Smooth muscle cell (in vitro differentiated cells): ENCODE results near the gene RBM19. TPM values are rescaled to one million over a fixed set of nuclear protein-coding genes. Genes with fewer than 3 reads are reported as not detected.

ENCODE experiments used
- DNase-seq: peaks from one replicate; lab custom pipeline; 2025; ENCODE audit not compliant: unreplicated experiment; lab: John Stamatoyannopoulos, UW
- H2AFZ ChIP-seq: fragments of 200-600 bp; sonication (generic); 2 replicates; pipeline ENCODE4 v1.6.0; 2016; ENCODE audit warnings: antibody characterized with exemption, low read depth, mild to moderate bottlenecking
- H3F3A ChIP-seq: fragments of 200-600 bp; sonication (generic); 2 replicates; pipeline ENCODE4 v1.6.0; 2017; ENCODE audit warnings: antibody characterized with exemption, low read depth
- H3K27ac ChIP-seq: fragments of 200-600 bp; sonication (generic); 2 replicates; pipeline ENCODE4 v1.5.1; 2016; ENCODE audit warnings: low read depth, mild to moderate bottlenecking
- H3K27me3 ChIP-seq: fragments of 200-600 bp; sonication (generic); 2 replicates; pipeline ENCODE4 v1.6.1; 2016; ENCODE audit warnings: low read depth, mild to moderate bottlenecking
- H3K36me3 ChIP-seq: fragments of 200-600 bp; sonication (generic); 2 replicates; pipeline ENCODE4 v1.5.1; 2016; ENCODE audit warnings: low read depth
- H3K4me1 ChIP-seq: fragments of 200-600 bp; sonication (generic); 2 replicates; pipeline ENCODE4 v1.5.1; 2016; ENCODE audit warnings: low read depth
- H3K4me2 ChIP-seq: fragments of 200-600 bp; sonication (generic); 2 replicates; pipeline ENCODE4 v1.6.0; 2016; ENCODE audit warnings: mild to moderate bottlenecking
- H3K4me3 ChIP-seq: fragments of 200-600 bp; sonication (generic); 2 replicates; pipeline ENCODE4 v1.5.1; 2016; ENCODE audit warnings: mild to moderate bottlenecking
- H3K79me2 ChIP-seq: fragments of 200-600 bp; sonication (generic); 2 replicates; pipeline ENCODE4 v1.6.0; 2016; ENCODE audit warnings: low read depth, mild to moderate bottlenecking
- H3K9ac ChIP-seq: fragments of 200-600 bp; sonication (generic); 2 replicates; pipeline ENCODE4 v1.6.0; 2016; ENCODE audit warnings: low read depth
- H3K9me3 ChIP-seq: fragments of 200-600 bp; sonication (generic); replicated peaks from 2 replicates; pipeline ENCODE4 v1.5.1; 2016; ENCODE audit warnings: low read depth
- H4K20me1 ChIP-seq: fragments of 200-600 bp; sonication (generic); 2 replicates; pipeline ENCODE4 v1.6.0; 2016; ENCODE audit warnings: low read depth
- WGBS: methylation state at CpG from one replicate; pipeline ENCODE4 v1.1.7; 2016; ENCODE audit warnings: low lambda C conversion rate; 5-methylcytosine and 5-hydroxymethylcytosine counted together
- polyA plus RNA-seq: library from polyadenylated mRNA; unstranded; fragments of >200 nt; fragmentation: Nextera tagmentation; extraction: Ambion mirVana; gene quantifications from 2 replicates; pipeline ENCODE4 v1.2.1, GENCODE V29; 2016
- total RNA-seq: library from RNA; depleted of rRNA; stranded (reverse); fragments of >200 nt; gene quantifications from 2 replicates; pipeline ENCODE4 v1.2.3, GENCODE V29; 2014
- TF ChIP-seq, protein P1 (sequence below): fragments of 200-600 bp; sonication (generic); IDR thresholded peaks from 2 replicates; pipeline ENCODE4 v1.5.1; 2017; ENCODE audit warnings: borderline replicate concordance, mild to moderate bottlenecking, antibody characterized with exemption; ENCODE audit not compliant: insufficient read depth, poor library complexity, severe bottlenecking

Gene RBM19
- total and polyA plus RNA-seq, 2 experiments from 2014 or later = 12.8 to 15.9 TPM

DNA sequence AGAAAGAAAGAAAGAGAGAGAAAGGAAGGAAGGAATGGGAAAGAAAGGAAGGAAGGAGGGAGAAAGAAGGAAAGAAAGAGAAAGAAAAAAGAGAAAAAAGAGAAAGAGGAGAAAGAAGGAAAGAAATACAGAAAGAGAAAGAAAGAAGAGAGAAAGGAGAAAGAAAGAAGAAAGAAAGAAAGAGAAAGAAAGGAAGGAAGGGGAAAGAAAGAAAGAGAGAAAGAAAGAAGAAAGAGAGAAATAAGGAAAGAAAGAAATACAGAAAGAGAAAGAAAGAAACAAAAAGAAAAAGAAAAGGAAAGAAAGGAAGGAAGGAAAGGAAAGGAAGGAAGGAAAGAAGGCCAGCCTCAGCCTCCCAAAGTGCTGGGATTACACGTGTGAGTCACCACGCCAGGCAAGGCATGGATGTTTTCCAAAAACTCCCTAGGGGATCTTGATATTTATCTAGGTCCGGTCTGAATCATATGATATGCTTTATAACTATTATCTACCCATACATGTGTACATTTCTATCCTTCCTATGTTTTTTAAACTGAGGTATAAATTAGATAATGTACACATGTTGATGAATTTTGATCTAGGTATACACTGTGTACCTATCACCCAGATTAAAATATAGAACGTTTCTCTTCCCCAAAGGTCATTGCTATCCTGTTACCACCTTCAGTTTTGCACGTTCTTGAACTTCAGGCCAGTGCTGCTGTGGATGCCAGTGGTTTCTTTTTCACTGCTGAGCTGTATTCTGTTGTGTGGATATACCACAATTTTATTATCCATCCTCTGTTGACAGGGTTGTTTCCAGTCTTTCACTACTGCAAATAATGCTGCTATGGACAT, 177.9 kb downstream of the RBM19 start:
- Histone ChIP-seq H2AFZ (no peak overlapping the region), H3K27me3 (peaks cover 13% of the 10 kb centered on the region), H3K27ac (no peak overlapping the region), H3K4me1 (no peaks in the 10 kb centered on the region), H3K4me3 (no peak overlapping the region), H3K9ac (no peak overlapping the region), H3K36me3 (no peaks in the 10 kb centered on the region), H3K79me2 (no peaks in the 10 kb centered on the region), H3K4me2 (no peak overlapping the region), H4K20me1 (no peaks in the 10 kb centered on the region), H3K9me3 (no peaks in the 10 kb centered on the region), H3F3A (no peaks in the 10 kb centered on the region)
- DNase-seq = no peak
- TF ChIP-seq, protein P1, sequence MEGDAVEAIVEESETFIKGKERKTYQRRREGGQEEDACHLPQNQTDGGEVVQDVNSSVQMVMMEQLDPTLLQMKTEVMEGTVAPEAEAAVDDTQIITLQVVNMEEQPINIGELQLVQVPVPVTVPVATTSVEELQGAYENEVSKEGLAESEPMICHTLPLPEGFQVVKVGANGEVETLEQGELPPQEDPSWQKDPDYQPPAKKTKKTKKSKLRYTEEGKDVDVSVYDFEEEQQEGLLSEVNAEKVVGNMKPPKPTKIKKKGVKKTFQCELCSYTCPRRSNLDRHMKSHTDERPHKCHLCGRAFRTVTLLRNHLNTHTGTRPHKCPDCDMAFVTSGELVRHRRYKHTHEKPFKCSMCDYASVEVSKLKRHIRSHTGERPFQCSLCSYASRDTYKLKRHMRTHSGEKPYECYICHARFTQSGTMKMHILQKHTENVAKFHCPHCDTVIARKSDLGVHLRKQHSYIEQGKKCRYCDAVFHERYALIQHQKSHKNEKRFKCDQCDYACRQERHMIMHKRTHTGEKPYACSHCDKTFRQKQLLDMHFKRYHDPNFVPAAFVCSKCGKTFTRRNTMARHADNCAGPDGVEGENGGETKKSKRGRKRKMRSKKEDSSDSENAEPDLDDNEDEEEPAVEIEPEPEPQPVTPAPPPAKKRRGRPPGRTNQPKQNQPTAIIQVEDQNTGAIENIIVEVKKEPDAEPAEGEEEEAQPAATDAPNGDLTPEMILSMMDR = no peak
- WGBS = 78% methylated on average over 5 of the region's 5 CpGs

DNA sequence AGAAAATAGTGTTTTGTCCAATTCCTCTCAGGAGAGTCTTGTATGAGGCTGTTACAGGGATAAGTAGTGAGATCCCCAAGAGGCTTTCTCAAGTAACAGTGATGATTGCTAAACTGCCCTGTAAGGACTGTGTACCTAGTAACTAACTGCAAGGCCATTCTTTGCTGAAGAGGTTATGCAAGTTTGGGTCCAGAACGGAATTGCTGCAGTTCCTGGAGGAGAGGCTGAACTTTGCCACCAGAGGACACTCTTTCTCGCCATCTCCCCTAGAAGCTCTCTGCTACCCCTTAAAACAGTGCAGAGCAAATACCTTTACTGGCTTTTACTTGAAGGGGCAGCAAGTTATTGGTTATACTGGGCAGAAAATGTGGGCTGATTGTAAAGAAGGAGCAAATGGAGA, 180.0 kb downstream of the RBM19 start:
- H2AFZ ChIP-seq = no peak overlapping the region
- no peaks in the 10 kb centered on the region for H3K79me2 ChIP-seq
- no peak overlapping the region for H3K9ac ChIP-seq
- H3K4me2 ChIP-seq = no peak overlapping the region
- no peaks in the 10 kb centered on the region for H3K9me3 ChIP-seq
- TF ChIP-seq, protein P1 = no peak
- H3K36me3 ChIP-seq = no peaks in the 10 kb centered on the region
- H3K27me3 ChIP-seq = peaks cover 13% of the 10 kb centered on the region
- no peaks in the 10 kb centered on the region for H3F3A ChIP-seq
- no peaks in the 10 kb centered on the region for H4K20me1 ChIP-seq
- no peak overlapping the region for H3K4me3 ChIP-seq
- H3K4me1 ChIP-seq = no peaks in the 10 kb centered on the region
- WGBS = 93% methylated on average over 2 of the region's 2 CpGs
- H3K27ac ChIP-seq = no peak overlapping the region
- no peak for DNase-seq

DNA sequence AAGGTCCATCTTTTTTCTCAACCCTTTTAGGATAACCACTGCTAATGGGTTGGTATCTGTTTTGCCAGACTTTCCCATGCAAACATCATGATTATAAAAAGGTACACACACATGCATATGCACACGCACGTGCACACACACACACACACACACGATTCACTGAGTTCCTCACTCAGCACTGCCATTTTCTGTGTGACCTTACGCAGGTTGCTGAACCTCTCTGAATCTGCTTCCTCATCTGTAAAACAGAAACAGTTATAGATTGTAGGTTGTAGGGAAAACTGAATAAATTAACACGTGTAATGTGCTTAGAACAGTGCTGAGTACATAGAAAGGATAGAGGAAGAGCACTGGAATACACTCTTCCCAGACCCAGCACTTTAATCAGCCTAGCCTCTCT, 182.3 kb downstream of the RBM19 start:
- TF ChIP-seq, protein P1 = no peak
- Histone ChIP-seq H3K4me1 (peaks cover 4% of the 10 kb centered on the region), H2AFZ (no peak overlapping the region), H3K36me3 (no peaks in the 10 kb centered on the region), H3K79me2 (no peaks in the 10 kb centered on the region), H3K4me3 (no peak overlapping the region), H3K9me3 (no peaks in the 10 kb centered on the region), H3F3A (no peaks in the 10 kb centered on the region), H3K27me3 (peaks cover 13% of the 10 kb centered on the region), H3K4me2 (no peak overlapping the region), H4K20me1 (no peaks in the 10 kb centered on the region), H3K9ac (no peak overlapping the region), H3K27ac (no peak overlapping the region)
- 90% methylated on average over 5 of the region's 5 CpGs for WGBS
- no peak for DNase-seq

DNA sequence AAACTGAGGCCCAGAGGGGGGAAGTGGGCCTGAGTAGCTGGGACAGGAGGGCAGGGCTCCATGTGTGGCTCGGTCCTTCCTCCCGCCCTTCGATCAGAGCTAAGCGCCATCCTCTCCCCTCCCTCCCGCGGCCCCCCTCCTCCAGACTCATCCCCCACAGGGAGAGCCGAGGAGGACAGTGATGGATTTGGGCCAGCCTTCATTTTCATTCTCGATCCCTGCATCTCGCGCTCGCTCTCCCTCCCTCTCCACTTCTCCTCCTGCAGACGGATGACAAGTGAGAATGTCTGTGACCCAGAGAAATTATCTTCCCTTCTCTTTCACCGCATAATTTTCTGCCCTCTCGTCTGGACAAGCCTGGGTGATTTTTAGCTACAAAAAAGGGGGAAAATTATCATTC, 183.3 kb downstream of the RBM19 start:
- Histone ChIP-seq H3K36me3 (no peaks in the 10 kb centered on the region), H3K4me3 (no peak overlapping the region), H3K4me2 (no peak overlapping the region), H2AFZ (no peak overlapping the region), H3F3A (no peaks in the 10 kb centered on the region), H3K9ac (no peak overlapping the region), H3K9me3 (no peaks in the 10 kb centered on the region), H3K27me3 (peaks cover 13% of the 10 kb centered on the region), H3K79me2 (no peaks in the 10 kb centered on the region), H3K4me1 (peaks cover 4% of the 10 kb centered on the region), H4K20me1 (no peaks in the 10 kb centered on the region), H3K27ac (no peak overlapping the region)
- TF ChIP-seq, protein P1 = no peak
- no peak for DNase-seq
- WGBS = 74% methylated on average over 11 of the region's 14 CpGs
